Measurements from ENCODE around the gene HDGFL3. TPM values are rescaled to one million over a fixed set of nuclear protein-coding genes. Genes with fewer than 3 reads are reported as not detected.

HDGFL3 gene
- total RNA-seq, 5 donors from 2014 or later (not counting 1 experiment from before 2014, with no cell fraction given): 3.7 to 13.4 (median 9.9) TPM

DNA sequence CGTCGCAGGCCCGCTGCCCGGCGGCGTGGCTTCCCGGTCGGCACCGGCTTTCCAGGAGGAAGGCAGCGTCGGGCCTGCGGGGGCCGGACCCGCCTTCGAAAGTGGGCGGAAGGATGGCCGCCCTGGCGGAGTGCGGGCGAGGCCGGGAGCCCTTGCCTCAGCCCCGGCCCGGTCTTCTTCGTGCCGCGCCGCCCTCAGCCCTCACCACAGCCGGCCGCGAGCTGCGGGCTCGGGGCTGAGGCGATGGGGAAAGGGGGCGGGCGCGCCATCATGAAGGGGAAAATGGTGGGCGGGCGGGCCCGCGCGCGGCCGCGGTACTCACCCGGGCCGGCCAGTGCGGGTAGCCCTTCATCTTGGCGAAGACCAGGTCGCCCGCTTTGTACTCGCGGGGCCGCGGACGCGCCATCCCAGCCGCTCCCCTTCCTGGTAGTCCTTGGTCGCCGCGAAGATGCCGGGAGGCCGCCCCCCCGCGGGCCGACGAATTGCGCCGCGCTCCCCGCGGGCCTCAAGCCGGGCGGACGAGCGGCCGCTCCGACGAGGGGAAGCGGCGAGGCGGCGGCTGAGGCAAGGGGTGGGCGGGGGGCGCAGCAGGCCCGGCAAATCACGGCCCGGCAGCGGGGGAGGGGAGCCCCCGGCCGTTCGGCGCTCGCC, 489 bp downstream of the HDGFL3 start:
- ChIA-PET CTCF (no interaction called here), POLR2A (no interaction called here)
- H3K4me3 Mint-ChIP-seq: peak overlapping the region in 2 of 3 donors; percentile 82 to 87
- Histone ChIP-seq H3K9me3 (no peaks in the 10 kb centered on the region), H3K27ac (ENCODE audit: low read length) (no peak overlapping the region), H3K4me3 (ENCODE audit: control insufficient read depth in 1 of 2, extremely low read depth in 1 of 2, low read length in 1 of 2) (peak overlapping the region; percentile 40 to 68), H3K36me3 (ENCODE audit: control insufficient read depth in 2 of 2, extremely low read depth in 1 of 2, insufficient read depth in 1 of 2, low read length in 1 of 2) (no peaks in the 10 kb centered on the region), H3K27me3 (replicated peaks in 1 of 2; ENCODE audit: control insufficient read depth in 2 of 2, extremely low read depth in 1 of 2, insufficient read depth in 2 of 2, low read length in 1 of 2) (peaks cover 0 to 20% of the 10 kb centered on the region in 2 experiments), H3K4me1 (ENCODE audit: control insufficient read depth in 1 of 2, extremely low read depth in 1 of 2, insufficient read depth in 2 of 2, low read length in 2 of 2) (peaks cover 2 to 5% of the 10 kb centered on the region in 2 experiments)
- DNase-seq (peak in 6 of 35 experiments; percentile 1 to 28 (median 2)), ATAC-seq (replicated peaks in 1 of 4) (peak; percentile 32 to 47 (median 39))
- H3K4me1 Mint-ChIP-seq: peaks cover 8 to 19% (median 8%) of the 10 kb centered on the region in 3 donors
- H3K27me3 Mint-ChIP-seq: peaks cover 4 to 16% of the 10 kb centered on the region in 2 donors
- no peak overlapping the region for H3K27ac Mint-ChIP-seq
- no peaks in the 10 kb centered on the region for H3K9me3 Mint-ChIP-seq
- no peaks in the 10 kb centered on the region for H3K36me3 Mint-ChIP-seq
- WGBS (ENCODE audit: insufficient coverage): 1% methylated on average over 93 of the region's 93 CpGs

DNA sequence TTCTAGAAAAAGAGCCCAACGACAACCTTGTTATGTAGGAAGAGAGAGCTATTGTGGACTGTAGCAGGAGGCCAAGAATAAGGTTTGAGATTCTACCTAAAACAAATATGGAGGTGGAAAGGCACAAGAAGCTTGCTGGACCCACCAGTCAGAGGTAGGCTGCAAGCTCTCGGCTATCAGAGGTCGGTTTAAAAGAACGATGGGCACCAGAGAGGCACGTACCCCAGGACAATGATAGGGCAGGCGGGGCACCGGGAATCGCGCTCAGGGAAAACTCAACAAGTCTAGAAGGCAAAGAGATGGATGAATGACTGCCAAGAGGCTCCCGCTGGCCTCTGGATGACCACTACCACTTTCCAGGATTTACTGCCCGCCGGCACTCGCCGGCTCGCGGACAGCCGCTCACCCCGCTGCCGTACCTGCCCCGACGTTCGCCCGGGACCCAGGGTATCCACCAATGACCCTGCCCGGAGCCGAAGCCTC, 1.1 kb downstream of the HDGFL3 start:
- CTCF ChIA-PET: no interaction called here
- Mint-ChIP-seq H3K9me3 (no peaks in the 10 kb centered on the region), H3K27ac (peak overlapping the region; percentile 50 to 56), H3K4me1 (peaks cover 8 to 21% (median 8%) of the 10 kb centered on the region in 3 donors), H3K27me3 (peaks cover 4 to 14% of the 10 kb centered on the region in 2 donors), H3K4me3 (peak overlapping the region; percentile 75 to 87 (median 82)), H3K36me3 (no peaks in the 10 kb centered on the region)
- Histone ChIP-seq H3K4me3 (ENCODE audit: control insufficient read depth in 1 of 2, extremely low read depth in 1 of 2, low read length in 1 of 2) (peak overlapping the region; percentile 40 to 68), H3K36me3 (ENCODE audit: control insufficient read depth in 2 of 2, extremely low read depth in 1 of 2, insufficient read depth in 1 of 2, low read length in 1 of 2) (no peaks in the 10 kb centered on the region), H3K27ac (ENCODE audit: low read length) (no peak overlapping the region), H3K4me1 (ENCODE audit: control insufficient read depth in 1 of 2, extremely low read depth in 1 of 2, insufficient read depth in 2 of 2, low read length in 2 of 2) (peaks cover 2 to 5% of the 10 kb centered on the region in 2 experiments), H3K9me3 (no peaks in the 10 kb centered on the region), H3K27me3 (replicated peaks in 1 of 2; ENCODE audit: control insufficient read depth in 2 of 2, extremely low read depth in 1 of 2, insufficient read depth in 2 of 2, low read length in 1 of 2) (peaks cover 0 to 20% of the 10 kb centered on the region in 2 experiments)
- 12% methylated on average over 24 of the region's 25 CpGs for WGBS (ENCODE audit: insufficient coverage)
- POLR2A ChIA-PET: no interaction called here
- DNase-seq (no peak), ATAC-seq (replicated peaks in 1 of 4) (no peak)

DNA sequence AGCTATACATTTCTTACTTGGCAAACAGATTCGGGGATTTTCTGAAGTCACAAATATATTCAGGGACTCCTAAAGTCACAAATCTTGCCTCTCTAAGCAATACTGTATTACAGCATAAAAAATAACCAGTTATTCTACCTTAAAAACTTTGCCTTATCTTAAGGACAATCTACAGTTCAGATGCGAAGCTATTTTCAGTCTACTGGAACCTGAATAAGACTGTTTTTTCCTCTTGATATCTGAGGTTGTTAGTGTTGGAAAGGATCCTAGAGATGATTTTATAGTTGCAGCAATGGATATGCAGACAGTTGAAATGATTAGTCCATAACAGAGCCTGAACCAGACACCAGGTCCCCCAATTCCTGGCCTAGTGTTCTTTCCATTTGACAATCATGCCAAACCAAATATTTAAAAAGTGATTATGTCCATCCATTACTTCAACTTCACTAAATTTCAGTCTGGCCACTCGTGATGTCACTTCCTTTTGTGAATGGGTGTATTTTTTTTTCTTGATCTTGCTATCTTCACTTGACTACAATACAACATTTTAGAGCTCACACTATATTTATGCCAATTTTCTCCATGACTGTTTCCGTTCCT, 1.8 kb downstream of the HDGFL3 start:
- H3K36me3 ChIP-seq (ENCODE audit: control insufficient read depth in 2 of 2, extremely low read depth in 1 of 2, insufficient read depth in 1 of 2, low read length in 1 of 2): no peaks in the 10 kb centered on the region
- peaks cover 0 to 20% of the 10 kb centered on the region in 2 experiments for H3K27me3 ChIP-seq (replicated peaks in 1 of 2; ENCODE audit: control insufficient read depth in 2 of 2, extremely low read depth in 1 of 2, insufficient read depth in 2 of 2, low read length in 1 of 2)
- ATAC-seq (replicated peaks in 1 of 4): no peak
- no peaks in the 10 kb centered on the region for H3K9me3 Mint-ChIP-seq
- POLR2A ChIA-PET: no interaction called here
- no peaks in the 10 kb centered on the region for H3K36me3 Mint-ChIP-seq
- H3K4me3 ChIP-seq (ENCODE audit: control insufficient read depth in 1 of 2, extremely low read depth in 1 of 2, low read length in 1 of 2): no peak overlapping the region
- H3K4me1 ChIP-seq (ENCODE audit: control insufficient read depth in 1 of 2, extremely low read depth in 1 of 2, insufficient read depth in 2 of 2, low read length in 2 of 2): peaks cover 2 to 5% of the 10 kb centered on the region in 2 experiments
- peaks cover 8 to 21% (median 8%) of the 10 kb centered on the region in 3 donors for H3K4me1 Mint-ChIP-seq
- CTCF ChIA-PET: no interaction called here
- peaks cover 4 to 14% of the 10 kb centered on the region in 2 donors for H3K27me3 Mint-ChIP-seq
- no peak overlapping the region for H3K27ac ChIP-seq (ENCODE audit: low read length)
- WGBS (ENCODE audit: insufficient coverage): 75% methylated on average over 1 of the region's 4 CpGs
- H3K27ac Mint-ChIP-seq: peak overlapping the region in 1 of 2 donors; percentile 56
- H3K4me3 Mint-ChIP-seq: peak overlapping the region; percentile 75 to 87 (median 82)
- H3K9me3 ChIP-seq: no peaks in the 10 kb centered on the region
- DNase-seq: no peak

- H3K4me1 ChIP-seq (ENCODE audit: control insufficient read depth in 1 of 2, extremely low read depth in 1 of 2, insufficient read depth in 2 of 2, low read length in 2 of 2): peaks cover 2 to 5% of the 10 kb centered on the region in 2 experiments
- H3K27me3 ChIP-seq (replicated peaks in 1 of 2; ENCODE audit: control insufficient read depth in 2 of 2, extremely low read depth in 1 of 2, insufficient read depth in 2 of 2, low read length in 1 of 2): peaks cover 0 to 18% of the 10 kb centered on the region in 2 experiments
- Mint-ChIP-seq H3K27ac (no peak overlapping the region), H3K4me3 (no peak overlapping the region), H3K4me1 (peaks cover 8 to 25% (median 14%) of the 10 kb centered on the region in 3 donors), H3K27me3 (peaks cover 4 to 14% of the 10 kb centered on the region in 2 donors), H3K9me3 (no peaks in the 10 kb centered on the region), H3K36me3 (no peaks in the 10 kb centered on the region)
- H3K4me3 ChIP-seq (ENCODE audit: control insufficient read depth in 1 of 2, extremely low read depth in 1 of 2, low read length in 1 of 2): no peak overlapping the region
- WGBS (ENCODE audit: insufficient coverage): no CpG with 5 or more reads among the region's 3 CpGs
- ChIA-PET POLR2A (no interaction called here), CTCF (interaction anchor here in 1 of 2 donors (1.0 kb wide), 1 partner anchor 44 kb away, joined by 3 read pairs; no protein-coding TSS in a partner anchor)
- ATAC-seq (replicated peaks in 1 of 4) (no peak), DNase-seq (no peak)
- no peaks in the 10 kb centered on the region for H3K9me3 ChIP-seq
- no peak overlapping the region for H3K27ac ChIP-seq (ENCODE audit: low read length)
- H3K36me3 ChIP-seq (ENCODE audit: control insufficient read depth in 2 of 2, extremely low read depth in 1 of 2, insufficient read depth in 1 of 2, low read length in 1 of 2): no peaks in the 10 kb centered on the region
Measured at GRCh38 chr15:83204697-83205096, 2.9 kb downstream of the HDGFL3 start.

GRCh38 chr15:83203543-83203942, 4.1 kb downstream of the HDGFL3 start:
- Mint-ChIP-seq H3K4me1 (peaks cover 8 to 36% (median 25%) of the 10 kb centered on the region in 3 donors), H3K36me3 (no peaks in the 10 kb centered on the region), H3K4me3 (no peak overlapping the region), H3K27ac (no peak overlapping the region), H3K9me3 (no peaks in the 10 kb centered on the region), H3K27me3 (peaks cover 4 to 14% of the 10 kb centered on the region in 2 donors)
- H3K9me3 ChIP-seq: no peaks in the 10 kb centered on the region
- ChIA-PET CTCF (interaction anchor here in 1 of 2 donors (1.0 kb wide), 1 partner anchor 45 kb away, joined by 3 read pairs; no protein-coding TSS in a partner anchor), POLR2A (no interaction called here)
- DNase-seq (no peak), ATAC-seq (replicated peaks in 1 of 4) (no peak)
- H3K4me3 ChIP-seq (ENCODE audit: control insufficient read depth in 1 of 2, extremely low read depth in 1 of 2, low read length in 1 of 2): no peak overlapping the region
- WGBS (ENCODE audit: insufficient coverage): no CpG with 5 or more reads among the region's 4 CpGs
- H3K36me3 ChIP-seq (ENCODE audit: control insufficient read depth in 2 of 2, extremely low read depth in 1 of 2, insufficient read depth in 1 of 2, low read length in 1 of 2): no peaks in the 10 kb centered on the region
- peaks cover 2 to 7% of the 10 kb centered on the region in 2 experiments for H3K4me1 ChIP-seq (ENCODE audit: control insufficient read depth in 1 of 2, extremely low read depth in 1 of 2, insufficient read depth in 2 of 2, low read length in 2 of 2)
- no peak overlapping the region for H3K27ac ChIP-seq (ENCODE audit: low read length)
- peaks cover 0 to 12% of the 10 kb centered on the region in 2 experiments for H3K27me3 ChIP-seq (replicated peaks in 1 of 2; ENCODE audit: control insufficient read depth in 2 of 2, extremely low read depth in 1 of 2, insufficient read depth in 2 of 2, low read length in 1 of 2)

DNA sequence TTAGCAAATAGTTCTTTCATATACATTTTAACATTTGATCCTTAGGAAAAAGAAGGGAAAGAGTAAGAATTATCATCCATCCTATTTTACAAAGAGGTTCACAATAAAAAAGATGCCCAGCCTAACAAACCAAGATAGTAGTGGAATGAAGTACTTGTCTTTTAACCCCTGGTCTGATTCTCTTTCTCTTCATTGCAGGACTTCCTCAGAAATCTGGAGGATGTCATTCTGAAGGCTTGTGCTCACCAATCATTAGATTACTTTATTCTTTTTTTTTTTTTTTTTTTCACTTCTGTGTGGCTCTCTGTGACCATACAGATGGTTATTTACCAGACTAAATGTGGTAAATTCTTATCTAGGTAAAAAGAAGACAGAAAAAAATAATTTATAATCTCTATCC, 7.0 kb downstream of the HDGFL3 start:
- Mint-ChIP-seq H3K36me3 (no peaks in the 10 kb centered on the region), H3K4me1 (peaks cover 0 to 33% (median 18%) of the 10 kb centered on the region in 3 donors), H3K4me3 (no peak overlapping the region), H3K27me3 (peaks cover 0 to 4% of the 10 kb centered on the region in 2 donors), H3K9me3 (no peaks in the 10 kb centered on the region), H3K27ac (no peak overlapping the region)
- H3K27ac ChIP-seq (ENCODE audit: low read length): no peak overlapping the region
- no peaks in the 10 kb centered on the region for H3K27me3 ChIP-seq (replicated peaks in 1 of 2; ENCODE audit: control insufficient read depth in 2 of 2, extremely low read depth in 1 of 2, insufficient read depth in 2 of 2, low read length in 1 of 2)
- ChIA-PET CTCF (no interaction called here), POLR2A (interaction anchor here in 1 of 2 donors (0.6 kb wide), 1 partner anchor 10 kb away, joined by 3 read pairs; no protein-coding TSS in a partner anchor)
- no peaks in the 10 kb centered on the region for H3K9me3 ChIP-seq
- H3K36me3 ChIP-seq (ENCODE audit: control insufficient read depth in 2 of 2, extremely low read depth in 1 of 2, insufficient read depth in 1 of 2, low read length in 1 of 2): no peaks in the 10 kb centered on the region
- DNase-seq (no peak), ATAC-seq (replicated peaks in 1 of 4) (no peak)
- H3K4me3 ChIP-seq (ENCODE audit: control insufficient read depth in 1 of 2, extremely low read depth in 1 of 2, low read length in 1 of 2): no peak overlapping the region
- peaks cover 0 to 3% of the 10 kb centered on the region in 2 experiments for H3K4me1 ChIP-seq (ENCODE audit: control insufficient read depth in 1 of 2, extremely low read depth in 1 of 2, insufficient read depth in 2 of 2, low read length in 2 of 2)

All from T-cell (primary cell).